SJSA1 (cell line): ENCODE data around the gene SFXN1. TPM values are rescaled to one million over a fixed set of nuclear protein-coding genes. Genes with fewer than 3 reads are reported as not detected.

Experiments
- DNase-seq, 2 experiments: peaks; one replicate each; pipeline ENCODE4 v3.0.0-alpha.2; 2015 to 2020; ENCODE audit warnings: low spot score in 2 of 2, low read depth in 1 of 2
- H3K27ac ChIP-seq: fragments of 250-450 bp; sonication (Bioruptor Pico); 2 replicates; pipeline ENCODE4 v1.5.1; 2020; ENCODE audit warnings: mild to moderate bottlenecking, moderate library complexity
- H3K27me3 ChIP-seq: fragments of 250-450 bp; sonication (Bioruptor Pico); replicated peaks from 2 replicates; pipeline ENCODE4 v1.5.1; 2020; ENCODE audit warnings: mild to moderate bottlenecking, moderate library complexity
- H3K36me3 ChIP-seq: fragments of 250-450 bp; sonication (Bioruptor Pico); 2 replicates; pipeline ENCODE4 v1.5.1; 2020; ENCODE audit warnings: mild to moderate bottlenecking
- H3K4me1 ChIP-seq: fragments of 250-450 bp; sonication (Bioruptor Pico); replicated peaks from 2 replicates; pipeline ENCODE4 v1.6.1; 2021; ENCODE audit warnings: mild to moderate bottlenecking
- H3K4me3 ChIP-seq: fragments of 250-450 bp; sonication (Bioruptor Pico); 2 replicates; pipeline ENCODE4 v1.5.1; 2020; ENCODE audit warnings: mild to moderate bottlenecking
- H3K9me3 ChIP-seq: fragments of 250-450 bp; sonication (Bioruptor Pico); replicated peaks from 2 replicates; pipeline ENCODE4 v1.5.1; 2020; ENCODE audit warnings: mild to moderate bottlenecking
- total RNA-seq: library from RNA; depleted of rRNA; stranded (reverse); fragments of >200 nt; shearing (Covaris generic); gene quantifications from 2 replicates; pipeline ENCODE4 v1.2.3, GENCODE V29; 2014; rRNA removed

Gene SFXN1
- total RNA-seq, 1 experiment from 2014 or later = 207 TPM

- no peak for DNase-seq
- Histone ChIP-seq H3K9me3 (no peaks in the 10 kb centered on the region), H3K4me3 (no peak overlapping the region), H3K36me3 (no peaks in the 10 kb centered on the region), H3K27me3 (peaks cover 4% of the 10 kb centered on the region; the same call in 1 of the 2 replicates), H3K4me1 (no peaks in the 10 kb centered on the region), H3K27ac (no peak overlapping the region)
These were observed 82.7 kb downstream of the SFXN1 start for GRCh38 chr5:175561085-175561484.

- no peaks in the 10 kb centered on the region for H3K36me3 ChIP-seq
- no peaks in the 10 kb centered on the region for H3K4me1 ChIP-seq
- H3K4me3 ChIP-seq = no peak overlapping the region
- no peaks in the 10 kb centered on the region for H3K9me3 ChIP-seq
- H3K27me3 ChIP-seq = peaks cover 4% of the 10 kb centered on the region; the same call in 1 of the 2 replicates
- H3K27ac ChIP-seq = no peak overlapping the region
- no peak for DNase-seq
These were observed 86.4 kb downstream of the SFXN1 start for GRCh38 chr5:175564716-175565115.

- peaks cover 4% of the 10 kb centered on the region; the same call in 1 of the 2 replicates for H3K27me3 ChIP-seq
- DNase-seq = no peak
These were observed 88.3 kb downstream of the SFXN1 start for GRCh38 chr5:175566697-175567096.

GRCh38 chr5:175567954-175568353 lies 89.6 kb downstream of the SFXN1 start:
- H3K4me3 ChIP-seq = no peak overlapping the region
- peaks cover 4% of the 10 kb centered on the region; the same call in 1 of the 2 replicates for H3K27me3 ChIP-seq
- DNase-seq = no peak
- H3K36me3 ChIP-seq = no peaks in the 10 kb centered on the region
- H3K9me3 ChIP-seq = peaks cover 2% of the 10 kb centered on the region; the same call in 1 of the 2 replicates
- no peak overlapping the region for H3K27ac ChIP-seq
- no peaks in the 10 kb centered on the region for H3K4me1 ChIP-seq

More at GRCh38 chr5:175566697-175567096, 88.3 kb downstream of the SFXN1 start:
- Histone ChIP-seq H3K9me3 (no peaks in the 10 kb centered on the region), H3K27ac (no peak overlapping the region), H3K4me3 (no peak overlapping the region), H3K36me3 (no peaks in the 10 kb centered on the region), H3K4me1 (no peaks in the 10 kb centered on the region)

GRCh38 chr5:175569701-175570100 lies 91.3 kb downstream of the SFXN1 start:
- H3K4me1 ChIP-seq = no peaks in the 10 kb centered on the region
- H3K36me3 ChIP-seq = no peaks in the 10 kb centered on the region
- no peak for DNase-seq
- H3K27ac ChIP-seq = no peak overlapping the region
- peaks cover 5% of the 10 kb centered on the region; the same call in 1 of the 2 replicates for H3K9me3 ChIP-seq
- H3K4me3 ChIP-seq = no peak overlapping the region
- H3K27me3 ChIP-seq = no peaks in the 10 kb centered on the region; the same call in 1 of the 2 replicates

GRCh38 chr5:175572886-175573285 lies 94.5 kb downstream of the SFXN1 start:
- H3K4me1 ChIP-seq = no peaks in the 10 kb centered on the region
- no peaks in the 10 kb centered on the region for H3K27me3 ChIP-seq
- H3K4me3 ChIP-seq = no peak overlapping the region
- peaks cover 5% of the 10 kb centered on the region; the same call in 1 of the 2 replicates for H3K9me3 ChIP-seq
- no peak overlapping the region for H3K27ac ChIP-seq
- no peaks in the 10 kb centered on the region for H3K36me3 ChIP-seq
- no peak for DNase-seq

GRCh38 chr5:175573493-175574269 lies 95.3 kb downstream of the SFXN1 start:
- no peaks in the 10 kb centered on the region for H3K27me3 ChIP-seq
- no peak overlapping the region for H3K4me3 ChIP-seq
- no peaks in the 10 kb centered on the region for H3K4me1 ChIP-seq
- H3K36me3 ChIP-seq = no peaks in the 10 kb centered on the region
- H3K9me3 ChIP-seq = peaks cover 5% of the 10 kb centered on the region; the same call in 1 of the 2 replicates
- DNase-seq = no peak
- no peak overlapping the region for H3K27ac ChIP-seq

- Histone ChIP-seq H3K4me1 (no peaks in the 10 kb centered on the region), H3K4me3 (no peak overlapping the region), H3K27ac (no peak overlapping the region), H3K9me3 (peaks cover 5% of the 10 kb centered on the region; the same call in 1 of the 2 replicates), H3K27me3 (no peaks in the 10 kb centered on the region), H3K36me3 (no peaks in the 10 kb centered on the region)
- DNase-seq = no peak
These were observed 96.9 kb downstream of the SFXN1 start for GRCh38 chr5:175575301-175575700.

- Histone ChIP-seq H3K27ac (no peak overlapping the region), H3K4me1 (no peaks in the 10 kb centered on the region), H3K9me3 (peaks cover 5% of the 10 kb centered on the region; the same call in 1 of the 2 replicates), H3K27me3 (no peaks in the 10 kb centered on the region; the same call in 1 of the 2 replicates), H3K4me3 (no peak overlapping the region), H3K36me3 (no peaks in the 10 kb centered on the region)
- DNase-seq = no peak
These were observed 97.7 kb downstream of the SFXN1 start for GRCh38 chr5:175576096-175576495.

- Histone ChIP-seq H3K9me3 (peaks cover 5% of the 10 kb centered on the region; the same call in 1 of the 2 replicates), H3K4me1 (no peaks in the 10 kb centered on the region), H3K36me3 (no peaks in the 10 kb centered on the region), H3K27me3 (no peaks in the 10 kb centered on the region; the same call in 1 of the 2 replicates), H3K4me3 (no peak overlapping the region), H3K27ac (no peak overlapping the region)
- no peak for DNase-seq
These were observed 98.2 kb downstream of the SFXN1 start for GRCh38 chr5:175576591-175576990.

Other genes starting within 250 kb of the SFXN1 start
- 10.0 and 14.0 TPM in 2 replicates for gene DRD1, start 34.4 kb upstream of the SFXN1 start, total RNA-seq
- not detected in 2 replicates for gene HRH2, start 179.5 kb downstream of the SFXN1 start, total RNA-seq